SK-N-SH (cell line): ENCODE results near the gene EDA. TPM values are rescaled to one million over a fixed set of nuclear protein-coding genes. Genes with fewer than 3 reads are reported as not detected.

Experiments
- CTCF ChIA-PET: fragments of 300-600, 350-600 bp; formaldehyde crosslinking; extraction: SDS; loops from one replicate; lab custom pipeline; 2021; lab: Yijun Ruan, JAX
- POLR2A ChIA-PET: fragments of 350-600 bp; sonication (Branson Sonifier 250); formaldehyde crosslinking; extraction: SDS; loops from one replicate; lab custom pipeline; 2020; ENCODE audit warnings: antibody characterized with exemption, inconsistent platforms; lab: Yijun Ruan, JAX
- DNase-seq: peaks from one replicate; pipeline ENCODE4 v3.0.0; 2012
- H2AFZ ChIP-seq: fragments of 200-600 bp; sonication (generic); 2 replicates; pipeline ENCODE4 v1.8.1; 2016; ENCODE audit warnings: antibody characterized with exemption, mild to moderate bottlenecking, low read depth
- H3F3A ChIP-seq: fragments of 200-600 bp; sonication (generic); replicated peaks from 2 replicates; pipeline ENCODE3; 2016; ENCODE audit warnings: antibody characterized with exemption, mild to moderate bottlenecking; ENCODE audit not compliant: insufficient read depth
- H3K27ac ChIP-seq, 2 experiments: fragments of 200-500 bp in 1 of 2; fragments of 200-600 bp in 1 of 2; sonication (Bioruptor generic) in 1 of 2; sonication (generic), shearing (Covaris generic) in 1 of 2; 2 replicates each; pipeline versions ENCODE4 v1.5.1 to v1.6.1; 2014 to 2016; ENCODE audit warnings: low read depth in 2 of 2, inconsistent platforms in 1 of 2, low read length in 1 of 2, mild to moderate bottlenecking in 1 of 2, mixed read lengths in 1 of 2
- H3K27me3 ChIP-seq: fragments of 200-600 bp; sonication (generic), shearing (Covaris generic); 2 replicates; pipeline ENCODE4 v1.6.1; 2016; ENCODE audit warnings: mixed run types; ENCODE audit not compliant: insufficient read depth
- H3K36me3 ChIP-seq, 2 experiments: fragments of 200-500 bp in 1 of 2; fragments of 200-600 bp in 1 of 2; sonication (Bioruptor generic) in 1 of 2; sonication (generic) in 1 of 2; replicated peaks in 1 of 2; 2 replicates each; pipeline versions ENCODE3 to v1.5.1; 2014 to 2016; ENCODE audit warnings: low read length in 1 of 2, mild to moderate bottlenecking in 1 of 2; ENCODE audit not compliant: insufficient read depth in 2 of 2, control insufficient read depth in 1 of 2
- H3K4me1 ChIP-seq, 2 experiments: fragments of 200-500 bp in 1 of 2; fragments of 200-600 bp in 1 of 2; sonication (Bioruptor generic) in 1 of 2; sonication (generic), shearing (Covaris generic) in 1 of 2; 2 replicates each; pipeline versions ENCODE4 v1.5.1 to v1.6.1; 2014 to 2016; ENCODE audit warnings: low read depth in 1 of 2, low read length in 1 of 2, mixed run types in 1 of 2; ENCODE audit not compliant: insufficient read depth in 2 of 2, control insufficient read depth in 1 of 2
- H3K4me2 ChIP-seq: fragments of 200-600 bp; sonication (generic), shearing (Covaris generic); 2 replicates; pipeline ENCODE4 v1.6.1; 2017; ENCODE audit warnings: mixed run types
- H3K4me3 ChIP-seq, 2 experiments: fragments of 200-500 bp in 1 of 2; fragments of 200-600 bp in 1 of 2; sonication (Bioruptor generic) in 1 of 2; sonication (generic), shearing (Covaris generic) in 1 of 2; 2 replicates each; pipeline versions ENCODE4 v1.5.1 to v1.8.1; 2014 to 2016; ENCODE audit warnings: low read depth in 2 of 2, inconsistent platforms in 1 of 2, low read length in 1 of 2, mild to moderate bottlenecking in 1 of 2, mixed read lengths in 1 of 2, moderate library complexity in 1 of 2
- H3K79me2 ChIP-seq: fragments of 200-600 bp; sonication (generic); 2 replicates; pipeline ENCODE4 v1.8.1; 2017; ENCODE audit warnings: mild to moderate bottlenecking; ENCODE audit not compliant: insufficient read depth
- H3K9ac ChIP-seq: fragments of 200-600 bp; sonication (generic); 2 replicates; pipeline ENCODE4 v1.6.1; 2017; ENCODE audit warnings: mixed run types
- H3K9me2 ChIP-seq: fragments of 200-600 bp; sonication (generic); 2 replicates; pipeline ENCODE4 v1.6.1; 2017; ENCODE audit warnings: mixed run types
- H3K9me3 ChIP-seq: fragments of 200-600 bp; sonication (generic); 2 replicates; pipeline ENCODE4 v1.6.1; 2017; ENCODE audit warnings: mixed run types, mild to moderate bottlenecking, moderate library complexity
- H4K20me1 ChIP-seq: fragments of 200-600 bp; sonication (generic); 2 replicates; pipeline ENCODE4 v1.6.1; 2017; ENCODE audit warnings: mild to moderate bottlenecking, mixed run types; ENCODE audit not compliant: insufficient read depth
- EP300 ChIP-seq, 2 experiments: IDR thresholded peaks; 2 replicates each; pipeline versions ENCODE4 v1.4.0 to v1.6.1; 2012; ENCODE audit warnings: borderline replicate concordance in 1 of 2, low read depth in 1 of 2, low read length in 1 of 2
- EZH2phosphoT487 ChIP-seq: fragments of 200-600 bp; sonication (generic); IDR thresholded peaks from 2 replicates; pipeline ENCODE4 v1.6.1; 2017; ENCODE audit warnings: low read depth, mixed run types, mild to moderate bottlenecking, antibody characterized with exemption, moderate library complexity, borderline replicate concordance
- FOSL2 ChIP-seq: IDR thresholded peaks from 2 replicates; pipeline ENCODE4 v1.4.0; 2012; ENCODE audit warnings: low read depth, mild to moderate bottlenecking, moderate library complexity, borderline replicate concordance
- FOXM1 ChIP-seq: IDR thresholded peaks from 2 replicates; pipeline ENCODE4 v1.4.0; 2012; ENCODE audit warnings: low read depth, mild to moderate bottlenecking
- GATA2 ChIP-seq: sonication (generic); formaldehyde crosslinking; IDR thresholded peaks from 2 replicates; pipeline ENCODE4 v1.5.0; 2020; ENCODE audit warnings: mild to moderate bottlenecking, missing genetic modification reagents
- JUND ChIP-seq: IDR thresholded peaks from 2 replicates; pipeline ENCODE4 v1.4.0; 2012
- RFX5 ChIP-seq: IDR thresholded peaks from 2 replicates; pipeline ENCODE4 v1.6.1; 2012; ENCODE audit warnings: mild to moderate bottlenecking, improper control_type of control experiment, low read length
- RXRA ChIP-seq: IDR thresholded peaks from 2 replicates; pipeline ENCODE4 v1.4.0; 2012; ENCODE audit warnings: low read depth, mild to moderate bottlenecking, borderline replicate concordance
- SMC3 ChIP-seq: IDR thresholded peaks from 2 replicates; pipeline ENCODE4 v1.6.1; 2012; ENCODE audit warnings: low read depth, low read length, improper control_type of control experiment
- TAF1 ChIP-seq: IDR thresholded peaks from 2 replicates; pipeline ENCODE4 v1.6.1; 2012; ENCODE audit warnings: low read depth, mild to moderate bottlenecking, low read length, moderate library complexity, borderline replicate concordance
- TCF12 ChIP-seq: IDR thresholded peaks from 2 replicates; pipeline ENCODE4 v1.4.0; 2012
- TEAD4 ChIP-seq: IDR thresholded peaks from 2 replicates; pipeline ENCODE4 v1.4.0; 2012; ENCODE audit warnings: mild to moderate bottlenecking, borderline replicate concordance; ENCODE audit not compliant: insufficient read depth
- USF2 ChIP-seq: fragments of 150-350 bp; IDR thresholded peaks from 2 replicates; pipeline ENCODE4 v1.6.1; 2017; ENCODE audit warnings: antibody characterized with exemption, low read length, low read depth, borderline replicate concordance
- YY1 ChIP-seq: IDR thresholded peaks from 2 replicates; pipeline ENCODE4 v1.4.0; 2012; ENCODE audit warnings: low read depth, mild to moderate bottlenecking
- WGBS: methylation state at CpG from one replicate; pipeline ENCODE4 v1.1.6; 2017; ENCODE audit warnings: low lambda C conversion rate; 5-methylcytosine and 5-hydroxymethylcytosine counted together
- polyA plus RNA-seq, 3 experiments: library from polyadenylated mRNA; depleted of rRNA; stranded (reverse); fragments of >200 nt; gene quantifications; 2 replicates each; pipeline ENCODE4 v1.2.3, GENCODE V29; 2012
- TF ChIP-seq, protein P1 (sequence below): IDR thresholded peaks from 2 replicates; pipeline ENCODE4 v1.4.0; 2012; ENCODE audit warnings: low read depth, borderline replicate concordance
- TF ChIP-seq, protein P2 (sequence below): IDR thresholded peaks from 2 replicates; pipeline ENCODE4 v1.4.0; 2012; ENCODE audit warnings: low read depth

The EDA gene
- polyA plus RNA-seq, 1 of the 3 experiments (the other 2 are of a cell fraction), result 0.02 TPM

GRCh38 chrX:69597399-69597798, 18.5 kb upstream of the EDA start:
- H3K4me3 ChIP-seq, result no peak overlapping the region
- 0% methylated on average over 1 of the region's 1 CpG for WGBS
- H3K36me3 ChIP-seq, result no peaks in the 10 kb centered on the region
- ChIA-PET CTCF (no interaction called here), POLR2A (no interaction called here)
- H3F3A ChIP-seq, result no peaks in the 10 kb centered on the region
- H3K27ac ChIP-seq, result no peak overlapping the region
- H3K9me2 ChIP-seq, result no peaks in the 10 kb centered on the region
- H4K20me1 ChIP-seq, result no peaks in the 10 kb centered on the region
- no peak overlapping the region for H3K4me2 ChIP-seq
- H3K79me2 ChIP-seq, result no peaks in the 10 kb centered on the region
- H3K9ac ChIP-seq, result no peak overlapping the region
- DNase-seq, result no peak
- no peaks in the 10 kb centered on the region; the same call in 1 of the 2 replicates for H3K27me3 ChIP-seq
- H2AFZ ChIP-seq, result no peak overlapping the region
- no peaks in the 10 kb centered on the region for H3K4me1 ChIP-seq
- no peaks in the 10 kb centered on the region for H3K9me3 ChIP-seq
- no peak for TF ChIP-seq EP300 (IDR thresholded peaks at IDR 0.05; ENCODE audit: borderline replicate concordance in 1 of 2, low read depth in 1 of 2, low read length in 1 of 2)
- no peak for TF ChIP-seq EZH2phosphoT487
- no peak for TF ChIP-seq FOSL2
- no peak for TF ChIP-seq GATA2 (CRISPR knock-in tag)
- TF ChIP-seq YY1, result no peak
- no peak for TF ChIP-seq TAF1
- no peak for TF ChIP-seq JUND
- no peak for TF ChIP-seq USF2
- TF ChIP-seq, protein P1, sequence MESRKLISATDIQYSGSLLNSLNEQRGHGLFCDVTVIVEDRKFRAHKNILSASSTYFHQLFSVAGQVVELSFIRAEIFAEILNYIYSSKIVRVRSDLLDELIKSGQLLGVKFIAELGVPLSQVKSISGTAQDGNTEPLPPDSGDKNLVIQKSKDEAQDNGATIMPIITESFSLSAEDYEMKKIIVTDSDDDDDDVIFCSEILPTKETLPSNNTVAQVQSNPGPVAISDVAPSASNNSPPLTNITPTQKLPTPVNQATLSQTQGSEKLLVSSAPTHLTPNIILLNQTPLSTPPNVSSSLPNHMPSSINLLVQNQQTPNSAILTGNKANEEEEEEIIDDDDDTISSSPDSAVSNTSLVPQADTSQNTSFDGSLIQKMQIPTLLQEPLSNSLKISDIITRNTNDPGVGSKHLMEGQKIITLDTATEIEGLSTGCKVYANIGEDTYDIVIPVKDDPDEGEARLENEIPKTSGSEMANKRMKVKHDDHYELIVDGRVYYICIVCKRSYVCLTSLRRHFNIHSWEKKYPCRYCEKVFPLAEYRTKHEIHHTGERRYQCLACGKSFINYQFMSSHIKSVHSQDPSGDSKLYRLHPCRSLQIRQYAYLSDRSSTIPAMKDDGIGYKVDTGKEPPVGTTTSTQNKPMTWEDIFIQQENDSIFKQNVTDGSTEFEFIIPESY, result no peak
- TF ChIP-seq TCF12, result no peak

DNA sequence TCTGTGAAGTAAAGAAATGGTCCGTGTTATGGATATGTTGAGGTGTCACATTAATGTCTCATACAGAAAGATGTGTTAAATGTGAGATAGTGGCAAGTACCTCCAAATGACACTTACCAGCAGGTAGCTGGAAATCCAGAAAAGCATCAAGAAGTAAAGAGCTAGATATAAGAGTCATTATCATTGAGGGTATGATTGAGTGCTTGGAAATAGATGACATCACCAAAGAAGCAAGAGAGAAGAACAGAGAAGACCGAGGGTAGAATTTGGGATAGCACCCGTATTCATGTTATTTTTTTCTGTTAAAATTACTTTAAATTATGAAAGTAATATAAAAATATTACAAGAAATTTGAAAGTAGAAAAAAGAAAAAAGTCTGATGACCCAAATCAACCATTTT, 15.7 kb upstream of the EDA start:
- Histone ChIP-seq H3K4me3 (no peak overlapping the region), H3K4me1 (no peaks in the 10 kb centered on the region), H3K27ac (no peak overlapping the region), H3K79me2 (no peaks in the 10 kb centered on the region), H4K20me1 (no peaks in the 10 kb centered on the region), H3K36me3 (no peaks in the 10 kb centered on the region), H3K27me3 (no peaks in the 10 kb centered on the region; the same call in 1 of the 2 replicates)
- 2% methylated on average over 3 of the region's 3 CpGs for WGBS
- CTCF ChIA-PET, result no interaction called here
- DNase-seq, result no peak
- TF ChIP-seq RXRA (no peak), YY1 (no peak), FOSL2 (no peak), SMC3 (no peak), FOXM1 (no peak), RFX5 (no peak), TEAD4 (no peak)
- TF ChIP-seq, protein P2, sequence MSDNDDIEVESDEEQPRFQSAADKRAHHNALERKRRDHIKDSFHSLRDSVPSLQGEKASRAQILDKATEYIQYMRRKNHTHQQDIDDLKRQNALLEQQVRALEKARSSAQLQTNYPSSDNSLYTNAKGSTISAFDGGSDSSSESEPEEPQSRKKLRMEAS, result no peak
- TF ChIP-seq, all 33 proteins: peak for 0
- H3K9me2 ChIP-seq, result no peaks in the 10 kb centered on the region
- no peak overlapping the region for H3K4me2 ChIP-seq
- no peaks in the 10 kb centered on the region for H3K9me3 ChIP-seq
- H3F3A ChIP-seq, result no peaks in the 10 kb centered on the region
- H3K9ac ChIP-seq, result no peak overlapping the region
- POLR2A ChIA-PET, result no interaction called here
- H2AFZ ChIP-seq, result no peak overlapping the region
